Fibroblast of lung (primary cell): Measurements from ENCODE around the gene PFDN2.

Experiments used
- CTCF ChIP-seq, 2 donors: IDR thresholded peaks in 1 of 2; conservative IDR thresholded peaks in 1 of 2; 1 replicate in 1 of 2; 2 replicates in 1 of 2; pipeline ENCODE4 v1.5.1; 2011 to 2012; ENCODE audit warnings: low read length in 2 of 2, control low read depth in 1 of 2, inconsistent platforms in 1 of 2, low read depth in 1 of 2, mild to moderate bottlenecking in 1 of 2
- EZH2 ChIP-seq: IDR thresholded peaks from 2 replicates; pipeline ENCODE4 v1.5.1; 2012; ENCODE audit warnings: low read length, control low read depth, mild to moderate bottlenecking; ENCODE audit errors: missing control alignments

GRCh38 chr1:161106431-161106830 is 11.4 kb downstream of the PFDN2 start:
- no peak for TF ChIP-seq EZH2
- TF ChIP-seq CTCF (conservative IDR thresholded peaks at IDR 0.05 in 1 of 2, IDR thresholded peaks at IDR 0.05 in 1 of 2; ENCODE audit: low read depth in 1 of 2, low read length in 2 of 2), result no peak
